GM18909 (cell line): Measurements from ENCODE around the gene COL13A1.

Source experiments
- ATAC-seq: cut with Tn5 transposase; IDR thresholded peaks from one replicate; pipeline ENCODE4 v1.9.1; 2021; ENCODE audit warnings: mild to moderate bottlenecking; ENCODE audit not compliant: unreplicated experiment, poor library complexity

The COL13A1 gene

DNA sequence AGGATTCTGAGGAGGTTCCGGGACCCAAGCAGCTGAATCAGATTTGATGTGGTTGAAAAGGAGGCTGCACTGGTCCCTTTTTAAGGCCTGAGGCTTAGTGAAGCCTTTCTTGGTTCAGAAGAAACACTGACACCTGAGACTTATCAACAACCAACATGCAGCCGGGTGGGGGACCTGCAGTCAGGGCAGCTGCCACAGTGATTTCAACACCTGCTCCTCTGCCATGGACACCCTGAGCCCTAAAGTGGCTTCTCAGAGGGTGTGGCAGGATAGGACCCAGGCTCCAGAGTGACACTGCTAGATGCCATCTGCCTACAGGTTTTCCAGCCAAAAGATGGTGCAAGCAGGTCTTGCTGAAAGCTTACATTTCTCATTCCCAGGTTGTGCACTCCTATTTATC lies 99.3 kb downstream of the COL13A1 start:
- no peak for ATAC-seq

DNA sequence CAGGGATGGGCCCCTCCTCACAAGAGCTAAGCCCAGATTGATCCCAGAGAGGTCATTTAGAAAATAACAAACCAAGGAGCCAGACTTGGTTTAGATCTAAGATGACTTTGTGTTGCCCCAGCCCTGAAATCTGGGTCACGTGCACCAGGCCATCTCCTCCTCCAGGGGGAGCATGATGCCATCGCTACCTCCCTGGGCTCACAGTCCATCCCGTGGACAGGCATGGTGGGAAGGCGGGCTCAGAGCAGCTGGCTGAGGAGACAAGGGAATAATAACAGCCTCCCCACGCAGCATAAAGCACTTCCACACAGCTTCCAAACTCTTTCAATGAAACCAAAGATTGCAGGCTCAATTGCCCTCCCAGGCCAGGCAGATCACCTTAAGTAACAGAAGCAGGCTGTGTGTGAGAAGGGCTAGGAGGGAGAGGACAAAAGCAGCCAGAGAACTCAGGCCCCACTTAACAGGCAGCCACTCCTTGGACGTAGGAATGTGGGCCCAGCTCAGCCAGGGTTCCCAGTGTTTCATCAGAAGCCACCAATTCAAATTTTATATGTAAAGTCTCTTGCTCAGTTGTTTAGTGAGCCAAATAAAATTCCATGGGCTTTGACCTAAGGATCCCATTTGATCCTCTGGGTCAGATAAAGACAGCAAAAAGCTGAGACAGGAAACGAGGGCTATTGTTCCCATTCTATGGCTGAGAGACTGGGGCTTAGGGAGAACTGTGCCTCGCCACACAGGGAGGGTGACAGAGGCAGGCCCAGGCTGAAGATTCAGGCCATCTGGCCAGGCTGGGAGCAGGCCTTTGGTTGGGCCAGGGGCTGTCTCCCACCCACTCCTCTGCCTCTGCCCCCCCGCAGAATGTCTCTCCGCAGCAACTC lies 100.2 kb downstream of the COL13A1 start:
- ATAC-seq = no peak

DNA sequence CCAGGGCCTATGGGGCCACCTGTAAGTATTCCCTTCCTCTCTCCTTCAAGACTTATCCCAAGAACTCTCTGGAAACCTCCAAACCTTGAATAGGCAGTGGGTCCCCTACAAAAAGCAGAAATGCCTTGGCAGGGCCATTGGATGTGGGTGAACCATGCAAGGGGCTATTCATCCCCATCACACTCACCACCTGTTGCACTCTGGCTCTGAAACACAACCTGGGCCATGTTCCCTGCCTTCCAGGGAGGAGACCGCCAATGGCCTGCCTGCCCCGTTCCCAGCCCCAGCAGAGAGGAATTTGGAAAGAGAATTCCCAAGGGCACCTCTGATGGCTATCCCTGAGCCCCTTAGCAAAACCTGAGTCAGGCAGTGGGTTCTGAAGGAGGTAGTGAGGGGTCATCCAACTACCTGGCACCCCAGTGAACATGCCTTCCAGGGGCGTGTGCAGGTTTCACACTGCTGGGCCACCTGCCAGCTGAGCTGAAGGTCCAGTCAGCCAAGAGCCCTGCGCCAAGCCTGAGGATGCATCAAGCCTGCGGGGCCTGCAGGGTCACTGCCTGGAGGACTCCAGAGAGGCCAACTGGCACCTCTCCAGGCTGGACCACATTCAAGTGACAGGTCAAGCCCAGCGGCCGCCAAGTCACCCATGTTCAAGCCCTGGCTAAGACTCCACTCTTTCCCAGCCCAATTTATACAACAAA lies 101.3 kb downstream of the COL13A1 start:
- ATAC-seq = no peak

DNA sequence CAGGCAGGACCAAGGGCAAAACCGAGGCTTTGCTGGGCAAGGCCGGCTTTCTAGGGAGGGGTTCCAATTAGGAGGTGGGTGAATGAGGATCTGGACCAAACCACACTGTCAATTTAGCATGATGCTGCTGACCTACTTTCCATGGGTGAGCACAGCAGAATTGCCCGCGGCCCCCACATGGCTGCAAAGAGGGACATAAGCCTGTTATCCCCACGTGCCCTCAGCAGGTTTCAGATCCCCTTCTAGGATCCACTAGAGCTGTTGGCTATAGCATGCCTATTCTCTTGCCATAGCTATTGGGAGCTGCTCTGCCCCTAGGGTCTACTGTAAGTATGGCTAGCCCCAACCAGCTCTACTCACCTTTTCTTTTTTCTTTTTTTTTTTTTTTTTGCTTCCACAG lies 102.8 kb downstream of the COL13A1 start:
- no peak for ATAC-seq

DNA sequence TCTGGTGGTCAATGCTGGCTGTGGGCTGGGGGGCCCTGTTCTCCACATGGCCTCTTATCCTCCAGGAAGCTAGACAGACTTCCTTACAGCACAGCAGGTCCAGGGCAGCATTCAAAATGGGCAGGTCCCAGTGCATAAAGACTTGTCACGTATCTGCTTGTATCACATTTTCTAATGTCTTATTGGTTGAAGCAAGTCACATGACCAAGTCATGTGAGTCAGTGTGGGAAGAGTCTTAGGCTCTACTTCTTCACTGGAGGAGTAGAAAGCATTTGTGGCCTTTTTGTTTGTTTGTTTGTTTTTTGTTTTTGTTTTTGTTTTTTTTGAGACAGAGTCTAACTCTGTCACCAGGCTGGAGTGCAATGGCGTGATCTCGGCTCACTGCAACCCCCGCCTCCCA lies 104.7 kb downstream of the COL13A1 start:
- no peak for ATAC-seq

DNA sequence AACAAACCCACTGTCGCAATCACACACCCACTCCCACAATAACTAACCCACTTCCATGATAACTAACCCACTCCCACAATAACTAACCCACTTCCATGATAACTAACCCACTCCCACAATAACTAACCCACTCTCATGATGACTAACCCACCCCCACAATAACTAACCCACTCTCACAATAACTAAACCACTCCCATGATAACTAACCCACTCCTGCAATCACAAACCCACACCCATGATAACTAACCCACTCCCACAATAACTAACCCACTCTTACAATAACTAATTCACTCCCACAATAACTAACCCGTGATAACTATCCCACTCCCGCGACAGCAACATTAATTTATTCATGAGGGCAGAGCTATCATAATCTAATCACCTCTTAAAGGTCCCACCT lies 105.8 kb downstream of the COL13A1 start:
- ATAC-seq = no peak

DNA sequence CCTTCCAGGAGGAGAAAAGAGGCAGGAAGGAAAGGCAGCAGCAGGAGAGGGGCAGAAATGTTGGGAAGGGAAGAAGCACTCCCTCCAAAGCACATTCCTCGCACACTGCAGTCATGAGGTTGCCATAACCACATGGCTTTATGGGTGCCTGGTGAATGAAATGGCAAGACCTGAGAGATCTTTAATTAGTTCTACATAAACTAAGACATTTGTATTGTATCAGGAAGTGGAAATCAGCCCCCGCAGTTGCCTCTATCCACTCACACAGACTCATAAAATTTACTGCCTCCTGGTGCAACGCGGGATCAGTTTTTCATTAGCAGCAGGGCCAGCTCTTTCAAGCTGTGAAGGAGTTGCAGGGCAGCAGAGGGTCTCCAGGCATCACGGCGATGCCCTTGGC lies 106.4 kb downstream of the COL13A1 start:
- no peak for ATAC-seq

DNA sequence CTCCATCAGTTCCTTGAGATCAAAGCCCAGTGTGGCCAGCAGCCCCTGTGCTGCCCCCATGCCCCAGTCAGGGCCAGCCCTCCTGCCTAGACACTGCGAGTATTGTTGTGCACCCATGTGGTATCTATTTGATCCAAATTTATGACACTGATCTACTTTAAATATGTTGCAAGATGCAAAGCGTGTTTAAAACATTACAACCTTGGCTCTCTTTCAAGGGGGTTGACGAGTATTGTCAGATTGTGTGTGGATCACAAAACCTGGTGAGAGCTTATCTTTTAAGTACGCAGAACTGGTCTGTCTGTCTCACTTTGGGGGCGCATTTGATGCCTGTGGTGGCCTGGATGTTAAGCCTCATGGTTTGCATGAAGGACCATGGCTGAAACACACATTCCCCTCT lies 108.9 kb downstream of the COL13A1 start:
- no peak for ATAC-seq

DNA sequence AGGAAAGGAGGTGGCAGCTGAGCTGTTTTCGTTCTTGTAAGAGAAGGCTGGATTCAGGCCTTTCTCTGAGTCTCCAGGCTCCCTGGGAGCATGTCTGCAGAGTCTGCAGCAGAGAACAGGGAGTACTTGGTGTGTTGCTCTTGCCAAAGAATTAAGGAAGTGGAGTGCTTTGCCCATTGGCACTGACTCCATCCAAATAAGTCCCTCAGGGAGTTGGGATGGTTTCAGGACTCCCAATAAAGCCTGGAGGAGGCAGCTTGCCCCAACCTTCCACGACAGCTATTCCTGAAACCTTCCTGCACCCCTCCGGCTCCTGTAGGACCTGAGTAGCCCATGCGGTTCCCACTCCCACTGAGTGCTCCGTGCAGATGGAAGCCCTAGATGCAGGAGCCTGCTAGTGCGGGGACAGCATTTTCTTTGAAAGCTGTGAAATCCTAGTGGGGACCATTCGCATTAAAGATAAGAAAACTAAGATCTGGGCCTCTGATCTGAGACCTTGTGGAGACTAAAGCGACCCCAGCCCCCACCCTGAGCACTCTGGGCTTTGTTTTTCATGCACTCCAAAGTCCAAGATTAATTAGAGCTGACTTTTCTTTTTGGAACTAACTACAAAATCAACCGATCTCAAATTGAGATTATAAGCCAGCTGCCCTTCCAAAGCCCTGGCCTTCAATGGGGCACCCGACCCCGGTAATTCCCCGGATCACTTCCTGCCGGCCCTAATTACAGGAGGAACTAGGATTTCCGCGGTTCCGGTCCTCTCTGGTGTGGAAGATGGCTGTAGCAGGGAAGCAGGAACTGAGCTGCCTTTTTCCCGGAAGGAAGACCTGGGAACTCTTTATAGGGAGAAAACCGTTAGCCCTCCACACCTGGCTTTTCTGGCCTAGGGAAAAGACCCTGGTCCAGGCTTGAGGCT lies 110.2 kb downstream of the COL13A1 start:
- no peak for ATAC-seq

DNA sequence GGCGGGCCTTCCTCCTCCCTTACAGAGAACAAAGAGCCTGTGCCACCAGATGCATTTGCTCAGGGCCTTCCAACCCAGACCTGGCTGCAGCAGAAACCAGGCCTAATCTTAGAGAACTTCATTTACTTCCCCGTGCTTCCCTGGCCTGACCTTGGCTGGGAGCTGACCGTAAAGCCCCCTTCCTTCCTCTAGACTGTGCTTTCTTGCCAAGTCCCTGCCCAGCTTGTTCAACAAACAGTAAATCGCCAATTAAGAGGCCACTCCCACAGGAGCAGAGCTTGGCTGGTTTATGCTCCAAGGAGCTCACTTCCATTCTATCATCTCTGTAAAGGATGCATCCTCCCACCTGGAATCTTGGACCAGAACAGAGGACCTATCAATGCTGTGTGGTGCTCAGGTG lies 110.9 kb downstream of the COL13A1 start:
- ATAC-seq = no peak

DNA sequence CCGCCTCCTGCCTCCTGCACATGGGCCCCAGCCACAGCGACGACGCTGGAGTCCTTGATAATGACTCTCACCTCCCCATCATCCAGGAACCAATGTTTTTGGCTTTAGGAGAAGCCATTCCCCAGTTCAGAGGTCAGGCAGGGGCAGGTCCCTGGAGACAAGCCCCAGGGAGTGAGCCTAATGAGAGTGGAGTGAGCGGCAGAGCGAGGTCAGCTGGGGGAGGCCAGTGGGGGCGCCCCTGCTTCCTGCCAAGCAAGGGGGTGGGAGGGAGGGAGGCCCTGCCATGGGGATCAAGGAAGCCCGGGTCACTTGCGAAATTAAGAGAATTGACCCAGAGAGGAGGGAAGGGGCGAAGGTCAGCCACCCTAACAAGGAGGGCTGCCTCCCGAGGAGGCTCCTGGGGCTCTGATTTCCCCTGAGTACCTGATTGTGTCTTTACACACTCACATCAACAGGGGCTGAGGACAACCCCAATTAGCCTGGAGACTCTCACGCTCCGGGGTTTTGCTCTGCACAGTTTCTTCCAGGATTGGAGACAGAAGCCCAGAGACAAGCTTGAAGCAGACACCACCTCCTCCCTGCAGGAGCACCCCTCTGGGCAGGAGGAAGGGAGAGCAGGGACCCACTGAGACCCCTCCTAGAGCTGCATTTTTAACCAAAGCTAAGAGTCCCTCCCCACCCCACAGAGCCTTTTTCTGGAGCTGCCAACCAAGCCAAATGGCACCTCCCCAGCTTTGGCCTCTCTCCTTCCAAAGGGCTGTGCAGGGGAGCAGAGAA lies 112.1 kb downstream of the COL13A1 start:
- ATAC-seq = no peak

DNA sequence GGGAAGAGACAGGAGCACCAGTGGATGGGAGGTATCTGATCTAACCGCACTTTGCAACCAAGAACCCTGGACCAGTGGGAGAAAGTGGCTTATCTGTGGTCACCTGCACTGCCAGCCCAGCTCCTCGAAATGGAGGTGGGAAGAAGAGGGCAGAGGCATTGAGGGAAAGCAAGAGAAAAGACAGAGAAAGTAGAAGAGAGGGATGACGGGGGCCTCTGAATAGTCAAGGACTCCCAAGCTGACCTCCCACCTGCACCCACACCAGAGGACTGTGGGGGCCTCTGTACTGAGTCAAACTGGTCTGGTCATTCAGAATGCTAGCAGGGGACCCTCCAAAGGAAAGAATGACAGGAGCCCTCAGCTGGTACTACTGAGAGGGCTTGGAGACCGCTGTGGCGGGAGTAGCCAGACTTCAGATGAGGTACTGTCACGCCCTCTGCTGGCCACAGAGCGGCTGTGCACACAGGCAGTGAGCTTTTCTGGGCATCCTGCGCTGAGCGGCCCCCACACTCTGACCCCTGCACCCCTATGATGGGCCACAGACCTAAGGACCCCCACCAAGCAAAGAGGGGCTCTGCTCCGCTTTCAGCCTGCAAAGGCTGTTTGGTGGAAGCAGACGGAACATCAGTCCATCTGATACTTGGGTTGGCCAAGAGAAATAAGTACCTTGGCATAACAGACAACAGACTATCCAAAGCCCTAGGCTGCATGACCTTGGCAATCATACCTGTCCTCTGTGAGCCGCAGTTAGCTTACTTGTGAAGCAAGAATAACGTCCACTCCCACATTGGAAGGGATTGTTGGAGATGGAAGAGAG lies 112.9 kb downstream of the COL13A1 start:
- no peak for ATAC-seq

DNA sequence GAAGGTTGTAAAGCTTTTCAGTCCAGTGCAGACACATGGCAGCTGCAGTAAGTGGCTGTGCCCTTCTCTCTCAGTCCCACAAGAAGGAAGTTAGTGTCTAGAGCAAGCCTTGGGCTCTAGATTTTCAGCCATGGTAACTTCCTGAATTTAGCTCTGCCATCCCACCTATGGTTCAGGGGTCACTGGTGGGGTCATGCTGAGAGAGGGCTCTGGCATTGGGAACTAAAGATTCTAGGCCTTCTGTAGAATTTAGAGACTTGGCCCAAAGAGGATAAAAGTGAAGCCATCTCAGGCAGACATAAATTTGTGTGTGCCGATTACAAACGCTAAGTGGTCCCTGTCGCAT lies 113.5 kb downstream of the COL13A1 start:
- no peak for ATAC-seq

DNA sequence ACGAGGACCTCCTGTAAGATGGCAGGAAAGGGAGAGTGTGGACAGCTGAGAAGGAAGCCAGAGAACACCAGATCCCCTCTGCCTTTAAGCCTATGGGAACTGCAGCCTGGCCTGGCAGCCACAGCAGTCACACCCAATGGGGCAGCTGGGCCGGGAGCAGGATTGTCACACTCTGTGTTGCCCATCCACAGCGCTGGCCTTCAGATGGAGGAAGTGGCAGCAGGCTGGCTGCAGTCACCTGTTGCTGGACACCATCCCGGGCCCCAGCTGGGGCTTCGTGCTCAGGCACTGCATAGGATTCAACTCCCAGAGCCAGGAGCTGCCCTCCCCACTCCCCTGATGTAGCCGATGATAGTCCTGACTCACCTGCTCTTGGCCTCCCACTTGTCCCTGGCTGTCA lies 114.4 kb downstream of the COL13A1 start:
- ATAC-seq = no peak

DNA sequence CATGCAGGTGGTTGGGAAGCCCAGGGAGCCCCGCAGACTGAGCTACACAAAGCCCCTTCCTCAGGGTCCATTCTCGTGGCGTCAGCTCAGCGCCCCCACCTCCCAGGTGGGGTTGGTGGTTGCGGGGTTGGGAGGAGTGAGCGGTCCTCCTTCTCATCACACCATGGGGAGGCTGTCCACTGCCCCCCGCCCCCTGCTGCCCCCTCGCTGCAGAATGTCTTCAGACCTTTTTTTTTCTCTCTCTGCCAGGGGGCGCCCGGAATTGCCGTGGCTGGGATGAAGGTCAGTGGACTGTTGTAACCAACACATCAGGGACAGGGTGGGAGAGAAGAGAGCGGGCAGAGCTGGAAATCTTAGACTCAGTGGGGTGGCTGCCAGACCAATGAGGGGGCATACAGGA lies 116.3 kb downstream of the COL13A1 start:
- no peak for ATAC-seq

DNA sequence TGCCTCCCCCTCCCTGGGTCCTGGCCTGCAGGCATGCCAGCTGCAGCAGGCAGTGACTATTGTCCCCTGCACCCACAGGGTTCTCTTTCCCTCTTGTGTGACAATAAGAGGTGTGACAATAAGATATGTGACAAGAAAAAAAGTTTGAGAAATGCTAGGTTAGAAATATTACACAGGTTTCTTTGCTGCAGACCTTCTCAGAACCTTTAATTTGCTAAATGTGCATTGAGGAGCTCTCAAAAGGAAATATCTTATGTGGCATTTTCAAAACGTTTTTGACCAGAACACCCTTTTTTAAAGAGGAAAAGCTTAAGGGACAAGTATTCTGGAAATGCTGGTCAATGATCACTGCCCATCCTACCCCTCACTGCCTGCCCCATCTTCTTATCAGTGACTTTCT lies 117.5 kb downstream of the COL13A1 start:
- ATAC-seq = no peak

DNA sequence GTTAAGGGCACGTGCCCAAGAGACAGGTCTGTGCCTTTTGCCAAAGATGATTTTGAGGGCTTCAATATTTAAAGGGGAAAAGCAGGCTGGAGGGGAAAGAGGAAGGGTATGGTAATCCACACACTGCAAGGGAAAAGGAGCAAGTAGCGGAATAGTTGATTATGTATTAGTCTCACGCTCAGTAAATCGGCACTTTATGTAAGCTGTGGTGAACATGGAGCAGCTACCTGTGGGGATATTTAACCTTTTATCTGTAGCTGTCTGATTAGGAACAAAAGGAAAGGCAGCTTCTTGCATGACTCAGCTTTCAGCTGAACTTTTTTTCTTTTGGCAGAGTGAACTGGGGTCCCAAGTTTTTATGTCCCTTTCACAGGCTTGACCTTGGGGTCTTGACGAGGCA lies 123.4 kb downstream of the COL13A1 start:
- no peak for ATAC-seq

DNA sequence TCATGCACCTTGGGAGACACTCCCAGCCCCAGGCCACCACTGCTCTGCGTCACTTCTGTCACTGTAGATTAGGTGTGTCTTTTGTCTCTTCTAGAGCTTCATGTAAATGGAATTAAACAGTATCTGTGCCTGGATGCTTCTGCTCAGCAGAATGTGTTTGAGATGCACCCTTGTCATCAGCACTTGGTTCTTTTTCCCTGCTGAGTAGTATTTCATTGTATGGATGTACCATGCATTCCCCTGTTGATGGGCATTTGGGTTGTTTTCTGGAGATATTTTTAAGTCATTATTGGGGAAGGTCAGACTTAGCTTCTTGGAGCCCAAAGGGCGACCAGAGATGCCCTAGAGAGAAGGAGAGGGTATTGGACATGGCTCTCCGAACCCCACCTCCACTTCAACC lies 126.6 kb downstream of the COL13A1 start:
- no peak for ATAC-seq

DNA sequence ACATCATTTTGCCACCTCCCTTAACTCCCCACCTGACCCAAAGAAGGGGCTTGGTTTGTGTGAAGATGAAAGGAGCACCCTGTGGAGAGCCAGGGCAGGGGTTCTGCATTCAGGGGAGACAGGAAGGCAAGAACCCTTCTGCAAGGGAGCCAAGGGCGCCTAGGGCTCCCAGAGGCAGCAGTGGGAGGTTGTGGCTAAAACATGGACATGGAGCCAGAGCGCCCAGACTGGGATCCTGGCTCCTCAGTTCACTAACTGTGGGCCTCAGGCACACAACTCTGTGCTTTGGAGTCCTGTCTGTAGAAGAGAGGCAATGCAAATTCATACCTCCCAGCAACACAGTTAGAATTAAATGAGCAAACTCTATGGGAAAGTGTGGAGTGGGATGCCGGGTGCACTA lies 127.9 kb downstream of the COL13A1 start:
- no peak for ATAC-seq
